HL-60 (cell line): Measurements from ENCODE around the gene MTM1.

Experiments used
- TF ChIP-seq, protein P1 (sequence below): IDR thresholded peaks from one replicate; pipeline ENCODE4 v1.5.1; 2011; ENCODE audit warnings: low read length, control low read depth, inconsistent platforms; ENCODE audit not compliant: insufficient read depth
- TF ChIP-seq, protein P2 (sequence below): IDR thresholded peaks from 2 replicates; pipeline ENCODE4 v1.6.1; 2012; ENCODE audit warnings: low read depth; ENCODE audit not compliant: insufficient replicate concordance

GRCh38 chrX:150567645-150568319 lies 639 bp upstream of the MTM1 start:
- TF ChIP-seq, protein P1, sequence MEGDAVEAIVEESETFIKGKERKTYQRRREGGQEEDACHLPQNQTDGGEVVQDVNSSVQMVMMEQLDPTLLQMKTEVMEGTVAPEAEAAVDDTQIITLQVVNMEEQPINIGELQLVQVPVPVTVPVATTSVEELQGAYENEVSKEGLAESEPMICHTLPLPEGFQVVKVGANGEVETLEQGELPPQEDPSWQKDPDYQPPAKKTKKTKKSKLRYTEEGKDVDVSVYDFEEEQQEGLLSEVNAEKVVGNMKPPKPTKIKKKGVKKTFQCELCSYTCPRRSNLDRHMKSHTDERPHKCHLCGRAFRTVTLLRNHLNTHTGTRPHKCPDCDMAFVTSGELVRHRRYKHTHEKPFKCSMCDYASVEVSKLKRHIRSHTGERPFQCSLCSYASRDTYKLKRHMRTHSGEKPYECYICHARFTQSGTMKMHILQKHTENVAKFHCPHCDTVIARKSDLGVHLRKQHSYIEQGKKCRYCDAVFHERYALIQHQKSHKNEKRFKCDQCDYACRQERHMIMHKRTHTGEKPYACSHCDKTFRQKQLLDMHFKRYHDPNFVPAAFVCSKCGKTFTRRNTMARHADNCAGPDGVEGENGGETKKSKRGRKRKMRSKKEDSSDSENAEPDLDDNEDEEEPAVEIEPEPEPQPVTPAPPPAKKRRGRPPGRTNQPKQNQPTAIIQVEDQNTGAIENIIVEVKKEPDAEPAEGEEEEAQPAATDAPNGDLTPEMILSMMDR, result no peak
- TF ChIP-seq, protein P2, sequence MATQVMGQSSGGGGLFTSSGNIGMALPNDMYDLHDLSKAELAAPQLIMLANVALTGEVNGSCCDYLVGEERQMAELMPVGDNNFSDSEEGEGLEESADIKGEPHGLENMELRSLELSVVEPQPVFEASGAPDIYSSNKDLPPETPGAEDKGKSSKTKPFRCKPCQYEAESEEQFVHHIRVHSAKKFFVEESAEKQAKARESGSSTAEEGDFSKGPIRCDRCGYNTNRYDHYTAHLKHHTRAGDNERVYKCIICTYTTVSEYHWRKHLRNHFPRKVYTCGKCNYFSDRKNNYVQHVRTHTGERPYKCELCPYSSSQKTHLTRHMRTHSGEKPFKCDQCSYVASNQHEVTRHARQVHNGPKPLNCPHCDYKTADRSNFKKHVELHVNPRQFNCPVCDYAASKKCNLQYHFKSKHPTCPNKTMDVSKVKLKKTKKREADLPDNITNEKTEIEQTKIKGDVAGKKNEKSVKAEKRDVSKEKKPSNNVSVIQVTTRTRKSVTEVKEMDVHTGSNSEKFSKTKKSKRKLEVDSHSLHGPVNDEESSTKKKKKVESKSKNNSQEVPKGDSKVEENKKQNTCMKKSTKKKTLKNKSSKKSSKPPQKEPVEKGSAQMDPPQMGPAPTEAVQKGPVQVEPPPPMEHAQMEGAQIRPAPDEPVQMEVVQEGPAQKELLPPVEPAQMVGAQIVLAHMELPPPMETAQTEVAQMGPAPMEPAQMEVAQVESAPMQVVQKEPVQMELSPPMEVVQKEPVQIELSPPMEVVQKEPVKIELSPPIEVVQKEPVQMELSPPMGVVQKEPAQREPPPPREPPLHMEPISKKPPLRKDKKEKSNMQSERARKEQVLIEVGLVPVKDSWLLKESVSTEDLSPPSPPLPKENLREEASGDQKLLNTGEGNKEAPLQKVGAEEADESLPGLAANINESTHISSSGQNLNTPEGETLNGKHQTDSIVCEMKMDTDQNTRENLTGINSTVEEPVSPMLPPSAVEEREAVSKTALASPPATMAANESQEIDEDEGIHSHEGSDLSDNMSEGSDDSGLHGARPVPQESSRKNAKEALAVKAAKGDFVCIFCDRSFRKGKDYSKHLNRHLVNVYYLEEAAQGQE, result no peak
